Fibroblast of villous mesenchyme (primary cell): Measurements from ENCODE around the gene RAB10. TPM values are rescaled to one million over a fixed set of nuclear protein-coding genes. Genes with fewer than 3 reads are reported as not detected.
"Not testable (repeated sequence)": the region's sequence is repeated elsewhere in the genome, so short reads cannot be mapped to it uniquely, and the experiment has no call there.

ENCODE experiments used
- DNase-seq: peaks from one replicate; pipeline ENCODE4 v3.0.0-alpha.2; 2010; ENCODE audit warnings: low read depth
- H3K4me3 ChIP-seq: 2 replicates; pipeline ENCODE4 v1.5.1; 2011; ENCODE audit warnings: low read depth, mild to moderate bottlenecking, low read length
- CTCF ChIP-seq: IDR thresholded peaks from 2 replicates; pipeline ENCODE4 v1.5.1; 2012; ENCODE audit warnings: low read depth, mild to moderate bottlenecking, low read length; ENCODE audit not compliant: insufficient read depth
- total RNA-seq: library from RNA; depleted of rRNA; stranded (reverse); fragments of >200 nt; gene quantifications from 2 replicates; pipeline ENCODE4 v1.2.3, GENCODE V29; 2012

The RAB10 gene
- total RNA-seq, 1 donor, result 128 TPM

- no peak for TF ChIP-seq CTCF
- no peak for DNase-seq
- H3K4me3 ChIP-seq, result no peak overlapping the region
These were observed 39.4 kb upstream of the RAB10 start for GRCh38 chr2:25994509-25994908.

GRCh38 chr2:25996844-25997243, 37.0 kb upstream of the RAB10 start:
- no peak for TF ChIP-seq CTCF
- H3K4me3 ChIP-seq, result no peak overlapping the region
- DNase-seq, result no peak

GRCh38 chr2:25998816-25999383, 35.0 kb upstream of the RAB10 start:
- not testable (repeated sequence) for H3K4me3 ChIP-seq, DNase-seq

GRCh38 chr2:25999406-25999805, 34.5 kb upstream of the RAB10 start:
- H3K4me3 ChIP-seq, DNase-seq: not testable (repeated sequence)

GRCh38 chr2:26000561-26001082, 33.3 kb upstream of the RAB10 start:
- no peak for DNase-seq

GRCh38 chr2:26001743-26002351, 32.0 kb upstream of the RAB10 start:
- no peak for DNase-seq
- no peak for TF ChIP-seq CTCF

More at GRCh38 chr2:26000561-26001082, 33.3 kb upstream of the RAB10 start:
- no peak for TF ChIP-seq CTCF
- H3K4me3 ChIP-seq, result no peak overlapping the region

GRCh38 chr2:26002632-26003310, 31.1 kb upstream of the RAB10 start:
- DNase-seq, result no peak
- H3K4me3 ChIP-seq, result no peak overlapping the region
- no peak for TF ChIP-seq CTCF

More at GRCh38 chr2:26001743-26002351, 32.0 kb upstream of the RAB10 start:
- H3K4me3 ChIP-seq, result no peak overlapping the region
